Breast epithelium (tissue), 4 donors: ENCODE data around the gene RSU1. TPM values are rescaled to one million over a fixed set of nuclear protein-coding genes. Genes with fewer than 3 reads are reported as not detected.

Source experiments
- DNase-seq, 2 donors: peaks; one replicate each; pipeline ENCODE4 v3.0.0-alpha.2; 2019; ENCODE audit warnings: low spot score in 2 of 2
- H3K27ac ChIP-seq, 2 donors: fragments of 200-600 bp; sonication (generic) in 1 of 2; one replicate each; pipeline ENCODE4 v1.5.1; 2016 to 2019; ENCODE audit warnings: mild to moderate bottlenecking in 1 of 2
- H3K27me3 ChIP-seq, 2 donors: fragments of 200-600 bp; sonication (generic) in 1 of 2; one replicate each; pipeline versions ENCODE4 v1.5.1 to v1.6.0; 2017 to 2019; ENCODE audit warnings: control low read depth in 1 of 2, mild to moderate bottlenecking in 1 of 2
- H3K36me3 ChIP-seq: fragments of 200-600 bp; one replicate; pipeline ENCODE4 v1.5.1; 2019
- H3K4me1 ChIP-seq, 2 donors: fragments of 200-600 bp; sonication (generic); one replicate each; pipeline ENCODE4 v1.5.1; 2016 to 2019; ENCODE audit warnings: control low read depth in 1 of 2
- H3K4me3 ChIP-seq, 3 donors: fragments of 200-600 bp; sonication (generic); 1 replicate in 2 of 3; 2 replicates in 1 of 3; pipeline ENCODE4 v1.5.1; 2016 to 2019; ENCODE audit warnings: mild to moderate bottlenecking in 3 of 3, moderate library complexity in 2 of 3
- H3K9me3 ChIP-seq, 2 donors: fragments of 200-600 bp; sonication (generic) in 1 of 2; one replicate each; pipeline ENCODE4 v1.5.1; 2016 to 2019; ENCODE audit warnings: control low read depth in 1 of 2
- POLR2A ChIP-seq: fragments of 450-650 bp; IDR thresholded peaks from one replicate; pipeline ENCODE4 v1.6.1; 2016; ENCODE audit warnings: antibody characterized with exemption, mild to moderate bottlenecking, moderate library complexity
- POLR2AphosphoS5 ChIP-seq, 3 donors: sonication (generic); formaldehyde crosslinking; IDR thresholded peaks; one replicate each; pipeline ENCODE4 v1.6.1; 2017; ENCODE audit warnings: antibody characterized with exemption in 3 of 3
- intact Hi-C: fragments of 100-400 bp; cut with DNase I; formaldehyde crosslinking; loops from one replicate; pipeline ENCODE4 v1.15.1; 2023; ENCODE audit warnings: low total_unique reads
- total RNA-seq, 3 donors: library from RNA; depleted of rRNA; stranded (reverse); fragments of >200 nt; gene quantifications; one replicate each; pipeline ENCODE4 v1.1.0, GENCODE V29; 2016
- TF ChIP-seq, protein P1 (sequence below), 3 donors: fragments of 450-650 bp; IDR thresholded peaks; one replicate each; pipeline ENCODE4 v1.5.1; 2016 to 2017; ENCODE audit warnings: antibody characterized with exemption in 3 of 3, mild to moderate bottlenecking in 3 of 3, moderate library complexity in 3 of 3

RSU1 gene
- total RNA-seq, 3 donors from 2014 or later: 60.9 to 74.1 (median 63.6) TPM

DNA sequence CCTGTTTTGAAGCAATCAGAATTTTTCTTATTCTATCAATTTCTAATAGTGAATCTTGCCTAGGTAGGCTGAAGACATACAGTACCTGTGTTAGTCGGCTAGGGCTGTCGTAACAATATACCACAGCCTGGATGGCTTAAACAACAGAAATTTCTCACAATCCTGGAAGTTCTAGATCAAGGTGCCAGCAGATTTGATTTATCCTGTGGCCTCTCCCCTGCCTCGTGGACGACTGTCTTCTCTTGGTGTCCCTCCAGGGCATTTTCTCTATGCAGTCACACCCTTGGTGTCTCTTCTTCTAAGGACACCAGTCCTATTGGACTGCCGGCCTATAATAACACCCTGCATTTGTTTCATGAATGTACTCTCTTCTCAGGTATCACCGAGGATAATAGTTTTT, 1.8 kb upstream of the RSU1 start:
- H3K36me3 ChIP-seq: no peaks in the 10 kb centered on the region
- no peak for DNase-seq
- H3K27ac ChIP-seq: no peak overlapping the region
- no peak overlapping the region for H3K4me3 ChIP-seq
- TF ChIP-seq POLR2AphosphoS5 (IDR thresholded peaks at IDR 0.05) (no peak), POLR2A (no peak)
- TF ChIP-seq, protein P1, sequence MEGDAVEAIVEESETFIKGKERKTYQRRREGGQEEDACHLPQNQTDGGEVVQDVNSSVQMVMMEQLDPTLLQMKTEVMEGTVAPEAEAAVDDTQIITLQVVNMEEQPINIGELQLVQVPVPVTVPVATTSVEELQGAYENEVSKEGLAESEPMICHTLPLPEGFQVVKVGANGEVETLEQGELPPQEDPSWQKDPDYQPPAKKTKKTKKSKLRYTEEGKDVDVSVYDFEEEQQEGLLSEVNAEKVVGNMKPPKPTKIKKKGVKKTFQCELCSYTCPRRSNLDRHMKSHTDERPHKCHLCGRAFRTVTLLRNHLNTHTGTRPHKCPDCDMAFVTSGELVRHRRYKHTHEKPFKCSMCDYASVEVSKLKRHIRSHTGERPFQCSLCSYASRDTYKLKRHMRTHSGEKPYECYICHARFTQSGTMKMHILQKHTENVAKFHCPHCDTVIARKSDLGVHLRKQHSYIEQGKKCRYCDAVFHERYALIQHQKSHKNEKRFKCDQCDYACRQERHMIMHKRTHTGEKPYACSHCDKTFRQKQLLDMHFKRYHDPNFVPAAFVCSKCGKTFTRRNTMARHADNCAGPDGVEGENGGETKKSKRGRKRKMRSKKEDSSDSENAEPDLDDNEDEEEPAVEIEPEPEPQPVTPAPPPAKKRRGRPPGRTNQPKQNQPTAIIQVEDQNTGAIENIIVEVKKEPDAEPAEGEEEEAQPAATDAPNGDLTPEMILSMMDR (IDR thresholded peaks at IDR 0.05): no peak
- peaks cover 0 to 17% of the 10 kb centered on the region in 2 donors for H3K9me3 ChIP-seq
- intact Hi-C loops: no loop called here
- no peaks in the 10 kb centered on the region for H3K27me3 ChIP-seq
- peaks cover 0 to 4% of the 10 kb centered on the region in 2 donors for H3K4me1 ChIP-seq

DNA sequence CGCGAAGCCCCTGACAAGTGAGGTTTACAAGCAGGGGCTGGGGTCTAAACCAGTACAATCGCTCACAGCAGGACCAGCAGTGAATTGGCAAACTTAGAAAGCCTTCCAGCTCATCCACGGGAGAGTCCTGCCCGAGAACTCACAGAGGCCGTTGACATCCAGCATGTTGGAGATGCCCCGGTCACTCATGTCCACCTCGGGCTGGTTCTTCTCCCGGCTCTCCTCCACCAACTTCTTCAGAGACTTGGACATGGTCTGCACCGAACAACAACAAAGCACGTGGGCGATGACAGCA, 447 bp downstream of the RSU1 start:
- TF ChIP-seq POLR2A: no peak
- no peak for TF ChIP-seq POLR2AphosphoS5 (IDR thresholded peaks at IDR 0.05)
- TF ChIP-seq, protein P1 (IDR thresholded peaks at IDR 0.05): no peak

DNA sequence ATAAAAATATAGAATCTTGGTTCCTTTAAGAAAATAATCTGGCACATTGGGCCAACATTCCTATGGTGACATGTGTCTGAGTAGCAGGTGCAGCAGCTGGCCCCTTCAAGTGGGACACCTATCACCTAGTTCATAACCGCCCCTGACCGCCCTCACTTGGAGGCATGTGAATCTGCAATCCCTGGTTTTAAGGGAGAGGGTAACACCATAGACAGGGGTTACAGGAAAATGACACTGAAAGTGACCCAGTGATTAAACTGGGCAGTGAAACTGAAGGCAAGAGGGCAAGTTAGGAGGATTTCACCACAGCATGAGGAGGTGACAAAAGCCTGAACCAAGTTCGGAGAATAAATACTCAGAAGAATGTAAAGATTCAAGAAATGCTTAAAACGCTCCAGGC, 1.1 kb downstream of the RSU1 start:
- H3K27ac ChIP-seq: no peak overlapping the region
- H3K9me3 ChIP-seq: no peaks in the 10 kb centered on the region
- DNase-seq: no peak
- no peaks in the 10 kb centered on the region for H3K27me3 ChIP-seq
- no peaks in the 10 kb centered on the region for H3K36me3 ChIP-seq
- peaks cover 0 to 4% of the 10 kb centered on the region in 2 donors for H3K4me1 ChIP-seq
- peak overlapping the region; percentile 66 to 90 (median 79) for H3K4me3 ChIP-seq
- intact Hi-C loops: no loop called here
- TF ChIP-seq, protein P1 (IDR thresholded peaks at IDR 0.05): no peak
- TF ChIP-seq POLR2A: no peak
- TF ChIP-seq POLR2AphosphoS5 (IDR thresholded peaks at IDR 0.05): no peak

More for the DNA sequence above, 447 bp downstream of the RSU1 start:
- DNase-seq: no peak
- intact Hi-C loops: no loop called here
- Histone ChIP-seq H3K36me3 (no peaks in the 10 kb centered on the region), H3K27ac (peak overlapping the region; percentile 72 to 94), H3K27me3 (no peaks in the 10 kb centered on the region), H3K4me3 (peak overlapping the region; percentile 66 to 90 (median 79)), H3K9me3 (peaks cover 0 to 2% of the 10 kb centered on the region in 2 donors), H3K4me1 (peaks cover 0 to 4% of the 10 kb centered on the region in 2 donors)

DNA sequence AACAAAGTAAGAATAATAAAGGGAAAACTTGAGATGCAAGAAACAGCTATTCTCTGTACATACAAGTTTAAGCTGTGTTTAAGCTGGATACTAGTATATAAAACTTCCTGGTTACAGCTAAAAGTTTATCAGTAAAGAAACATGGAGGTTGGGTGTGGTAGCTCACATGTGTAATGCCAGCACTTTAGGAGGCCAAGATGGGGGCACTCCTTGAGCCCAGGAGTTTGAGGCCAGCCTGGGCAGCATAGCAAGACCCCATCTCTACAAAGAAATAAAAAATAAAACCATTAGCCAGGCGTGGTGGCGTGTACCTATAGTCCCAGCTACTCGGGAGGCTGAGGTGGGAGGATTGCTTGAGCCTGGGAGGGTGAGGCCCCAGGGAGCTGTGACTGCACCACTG, 3.2 kb downstream of the RSU1 start:
- no peaks in the 10 kb centered on the region for H3K36me3 ChIP-seq
- H3K27ac ChIP-seq: no peak overlapping the region
- H3K4me3 ChIP-seq: no peak overlapping the region
- H3K9me3 ChIP-seq: no peaks in the 10 kb centered on the region
- intact Hi-C loops: no loop called here
- TF ChIP-seq POLR2AphosphoS5 (IDR thresholded peaks at IDR 0.05) (no peak), POLR2A (no peak)
- TF ChIP-seq, protein P1 (IDR thresholded peaks at IDR 0.05): no peak
- H3K27me3 ChIP-seq: no peaks in the 10 kb centered on the region
- DNase-seq: no peak
- H3K4me1 ChIP-seq: peaks cover 0 to 4% of the 10 kb centered on the region in 2 donors

DNA sequence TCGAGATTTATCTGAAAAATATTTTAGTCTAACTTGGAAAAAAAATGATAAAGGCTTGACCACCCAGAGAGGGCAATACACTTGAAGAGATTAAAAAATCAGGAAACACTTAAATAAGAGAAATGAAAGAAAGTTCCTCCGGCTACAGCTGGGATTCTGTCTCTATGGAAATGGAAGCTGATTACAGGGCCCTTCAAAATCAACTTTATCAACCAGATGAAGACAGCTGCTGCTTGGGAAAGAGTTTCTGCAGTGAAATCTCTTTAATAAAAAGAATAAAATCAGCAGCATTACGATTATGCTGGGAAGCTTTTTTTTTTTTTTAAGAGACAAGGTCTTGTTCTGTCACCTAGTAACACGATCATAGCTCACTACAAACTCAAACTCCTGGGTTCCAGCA, 4.5 kb downstream of the RSU1 start:
- Histone ChIP-seq H3K27me3 (no peaks in the 10 kb centered on the region), H3K4me1 (peaks cover 0 to 4% of the 10 kb centered on the region in 2 donors), H3K36me3 (no peaks in the 10 kb centered on the region), H3K27ac (no peak overlapping the region), H3K4me3 (no peak overlapping the region), H3K9me3 (no peaks in the 10 kb centered on the region)
- no peak for DNase-seq
- TF ChIP-seq POLR2A (no peak), POLR2AphosphoS5 (IDR thresholded peaks at IDR 0.05) (no peak)
- TF ChIP-seq, protein P1 (IDR thresholded peaks at IDR 0.05): no peak
- intact Hi-C loops: no loop called here
